ENCODE results near the gene SLC25A29. TPM values are rescaled to one million over a fixed set of nuclear protein-coding genes. Genes with fewer than 3 reads are reported as not detected.
"Not testable (repeated sequence)": the region's sequence is repeated elsewhere in the genome, so short reads cannot be mapped to it uniquely, and the experiment has no call there.

The SLC25A29 gene
- total RNA-seq, 1 donor = 131 TPM

DNA sequence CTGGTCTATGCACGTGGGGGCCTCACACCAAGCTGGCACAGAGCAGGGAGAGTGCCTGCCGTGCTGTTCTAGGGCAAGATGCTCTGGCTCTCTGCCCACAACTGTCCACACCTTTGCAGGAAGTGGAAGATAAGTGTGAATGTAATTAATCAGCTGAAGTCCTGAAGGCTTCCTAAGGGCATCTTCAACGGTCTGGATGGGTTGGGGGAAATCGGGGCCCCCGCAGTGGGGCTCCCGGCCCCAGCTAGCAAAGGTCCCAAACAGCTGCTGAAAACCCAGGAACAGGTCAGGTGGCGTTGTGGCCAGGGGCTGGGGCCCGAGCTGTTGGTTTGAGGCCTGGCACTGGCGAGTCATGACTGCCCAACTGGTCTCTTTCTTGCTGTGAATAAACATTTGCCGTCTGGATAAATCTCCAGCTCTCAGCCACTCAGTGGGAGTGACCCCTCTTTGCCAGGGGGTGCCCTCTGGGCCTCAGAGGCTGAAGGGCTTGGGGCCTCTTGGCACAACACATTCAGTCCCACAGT lies 6.7 kb upstream of the SLC25A29 start:
- no peak for DNase-seq (ENCODE audit: low read depth in 2 of 3, low spot score in 2 of 3)

DNA sequence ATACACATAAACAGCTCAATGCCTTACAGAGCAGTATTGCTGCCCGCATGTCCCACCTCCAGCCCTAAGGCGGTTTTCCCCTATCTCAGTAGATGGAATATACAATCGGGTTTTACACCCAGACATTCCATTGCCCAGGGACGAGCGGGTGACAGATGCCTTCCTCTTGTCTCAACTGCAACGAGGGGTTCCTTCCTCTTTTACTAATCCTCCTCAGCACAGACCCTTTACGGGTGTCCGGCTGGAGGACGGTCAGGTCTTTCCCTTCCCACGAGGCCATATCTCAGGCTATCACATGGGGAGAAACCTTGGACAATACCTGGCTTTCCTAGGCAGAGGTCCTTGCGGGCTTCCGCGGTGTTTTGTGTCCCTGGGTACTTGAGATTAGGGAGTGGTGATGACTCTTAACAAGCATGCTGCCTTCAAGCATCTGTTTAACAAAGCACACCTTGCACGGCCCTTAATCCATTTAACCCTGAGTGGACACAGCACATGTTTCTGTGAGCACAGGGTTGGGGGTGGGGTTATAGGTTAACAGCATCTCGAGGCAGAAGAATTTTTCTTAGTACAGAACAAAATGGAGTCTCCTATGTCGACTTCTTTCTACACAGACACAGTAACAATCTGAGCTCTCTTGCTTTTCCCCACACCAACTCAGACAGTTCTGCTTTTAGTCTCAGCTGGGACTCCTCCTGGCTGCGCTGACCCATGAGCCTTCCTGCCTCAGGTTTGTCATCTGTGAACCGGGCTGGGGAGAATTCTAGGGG lies 6.0 kb upstream of the SLC25A29 start:
- DNase-seq (ENCODE audit: low read depth in 2 of 3, low spot score in 2 of 3) = peak in 2 of 3 donors; percentile 48 to 59

DNA sequence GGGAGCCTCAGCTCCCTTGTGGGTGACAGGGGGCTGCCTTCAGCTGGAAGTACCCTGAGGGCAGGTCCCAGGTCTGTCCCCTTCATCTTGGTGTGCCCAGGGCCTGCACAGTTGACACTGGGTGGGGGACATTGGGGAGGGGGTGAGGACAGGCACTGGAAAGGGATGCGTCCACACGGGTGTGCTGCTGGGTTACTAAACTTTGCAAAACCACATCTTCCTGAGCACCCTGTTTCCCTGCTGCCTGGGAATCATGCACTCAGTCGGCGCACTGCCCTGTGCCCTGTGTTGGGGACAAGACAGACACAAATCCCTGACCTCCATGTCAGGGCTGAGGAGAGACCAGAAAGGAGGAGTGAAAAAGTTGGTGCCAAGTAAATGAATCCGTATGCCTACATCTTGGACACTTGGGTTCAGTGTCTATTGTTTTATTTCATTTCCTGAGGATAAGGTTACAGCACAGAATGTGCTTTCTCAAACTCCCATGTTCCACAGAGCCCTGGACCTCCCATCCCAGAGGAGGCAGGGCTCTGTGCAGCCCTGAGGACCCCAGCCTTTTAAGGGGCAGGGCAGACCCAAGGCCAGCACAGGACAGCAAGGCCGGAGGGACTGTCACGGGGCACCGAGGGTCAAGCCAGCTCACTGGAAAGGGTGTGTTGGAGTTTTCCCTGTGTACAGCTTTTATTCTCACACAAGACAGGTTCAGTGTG lies 2.9 kb upstream of the SLC25A29 start:
- DNase-seq (ENCODE audit: low read depth in 2 of 3, low spot score in 2 of 3) = no peak

DNA sequence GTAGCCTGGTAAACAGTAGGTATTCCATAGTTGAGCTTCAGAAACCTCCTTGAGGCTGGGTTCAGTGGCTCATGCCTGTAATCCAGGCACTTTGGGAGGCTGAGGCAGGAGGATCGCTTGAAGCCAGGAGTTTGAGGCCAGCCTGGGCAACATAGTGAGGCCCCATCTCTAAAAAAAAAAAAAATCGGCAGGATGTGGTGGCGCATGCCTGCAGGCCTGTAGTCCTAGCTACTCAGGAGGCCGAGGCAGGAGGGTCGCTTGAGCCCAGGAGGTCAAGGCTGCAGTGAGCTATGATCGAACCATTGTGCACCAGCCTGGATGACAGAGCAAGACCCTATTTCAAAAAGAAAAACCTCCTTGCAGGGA lies 2.2 kb upstream of the SLC25A29 start:
- DNase-seq (ENCODE audit: low read depth in 2 of 3, low spot score in 2 of 3) = not testable (repeated sequence)

DNA sequence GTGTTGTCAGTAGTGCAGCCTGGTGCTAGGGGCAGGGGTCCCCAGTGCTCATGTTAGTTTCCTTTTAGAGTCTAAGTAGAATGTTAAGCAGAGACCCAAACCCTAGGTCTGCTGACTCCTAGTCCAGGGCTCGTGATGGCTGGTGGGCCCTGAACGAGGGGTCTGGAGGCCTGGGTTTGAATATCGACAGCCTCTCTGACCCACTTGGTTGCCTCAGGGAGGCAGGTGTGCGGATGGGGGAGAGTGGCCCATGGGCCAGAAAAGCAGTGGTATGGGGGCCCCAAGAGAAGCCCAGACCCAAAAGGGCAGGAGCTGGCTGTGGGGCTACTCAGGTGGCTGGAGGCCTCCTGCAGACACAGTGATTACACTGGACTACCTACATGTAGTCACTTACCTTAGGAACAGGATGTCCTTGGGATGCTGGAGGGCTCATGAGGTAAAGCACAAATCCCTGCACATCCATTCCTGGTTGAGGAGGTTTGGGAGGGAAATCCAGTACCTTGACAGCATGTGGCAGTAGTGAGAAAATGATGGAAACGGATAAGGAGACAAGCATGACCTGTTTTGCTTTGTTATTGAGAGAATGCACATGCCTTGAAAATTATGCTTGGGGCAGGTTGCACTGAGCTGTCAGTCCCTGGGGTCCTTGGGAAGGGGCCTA lies 1.7 kb upstream of the SLC25A29 start:
- DNase-seq (ENCODE audit: low read depth in 2 of 3, low spot score in 2 of 3) = no peak

DNA sequence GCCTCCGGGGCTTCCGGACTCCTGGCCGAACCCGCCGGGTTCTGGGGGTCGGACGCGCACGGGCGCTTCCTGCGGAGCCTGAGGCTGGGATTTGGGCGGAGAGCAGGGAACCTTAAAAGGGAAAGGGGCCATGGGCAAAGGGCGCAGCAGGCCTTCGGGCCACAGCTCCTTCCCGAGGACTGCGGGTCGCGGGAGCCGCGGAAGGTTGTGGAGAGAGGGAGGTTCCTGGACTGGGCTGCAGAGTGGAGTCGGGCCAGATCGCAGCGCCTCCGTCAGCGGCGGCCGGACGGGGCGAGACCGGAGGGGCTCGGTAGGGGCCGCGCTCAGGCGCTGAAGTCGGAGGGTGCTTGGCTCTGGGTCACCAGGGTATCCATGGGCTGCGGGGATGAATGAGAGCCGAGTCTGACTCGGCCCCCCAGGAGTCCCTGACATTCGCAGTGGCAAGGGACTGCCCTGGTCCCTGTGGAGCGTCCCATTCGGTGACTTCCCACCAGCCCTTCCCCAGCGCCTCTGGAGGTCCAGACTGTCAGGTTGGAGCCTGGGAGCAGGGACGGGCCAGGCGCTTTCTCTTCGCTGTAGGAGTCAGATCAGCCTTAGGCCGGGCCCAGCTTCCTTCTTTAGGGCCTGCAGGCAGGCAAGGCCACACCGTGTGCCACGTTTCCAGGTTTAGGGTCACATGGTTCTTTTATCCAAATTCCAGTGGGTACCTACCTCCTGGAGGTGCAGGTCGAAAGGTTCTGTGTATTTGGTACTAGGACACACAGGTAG lies 938 bp upstream of the SLC25A29 start:
- peak in 1 of 3 donors; percentile 30 for DNase-seq (ENCODE audit: low read depth in 2 of 3, low spot score in 2 of 3)

DNA sequence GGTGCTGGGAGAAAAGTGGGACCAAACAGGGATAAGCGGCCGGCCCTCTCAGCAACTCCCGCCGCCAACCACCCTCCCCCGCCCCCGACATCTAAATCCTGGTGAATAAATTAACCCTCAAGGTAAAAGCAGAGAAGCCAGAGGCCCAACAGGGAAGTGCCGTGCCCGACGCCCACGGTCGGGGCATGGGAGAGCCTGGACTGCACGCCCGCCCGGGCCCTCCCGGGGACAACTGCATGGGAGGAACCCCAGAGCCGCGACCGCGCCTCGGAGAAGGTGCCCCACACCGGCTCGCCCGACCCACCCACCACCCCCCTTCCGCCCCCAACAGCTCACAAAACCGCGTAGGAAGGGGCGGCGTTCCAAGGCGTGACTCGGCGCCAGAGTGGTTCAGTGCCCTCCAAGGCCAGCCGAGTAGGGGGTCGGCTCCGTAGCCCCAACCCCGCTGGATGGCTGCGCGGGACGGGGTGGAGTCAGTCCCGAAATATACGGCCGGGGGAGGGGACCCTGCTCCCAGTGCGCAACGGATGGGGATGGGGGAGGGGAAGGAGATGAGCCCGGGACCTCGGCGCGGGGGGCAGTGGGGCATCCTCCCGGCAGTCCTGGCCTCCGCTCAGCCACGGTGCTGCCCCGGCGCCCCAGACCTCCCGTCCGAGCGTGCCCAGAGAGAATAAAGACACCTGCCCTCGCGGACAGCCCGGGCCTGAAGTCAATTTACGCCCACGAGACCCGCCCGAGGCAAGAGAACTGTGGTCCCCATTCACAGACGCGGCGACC lies 732 bp downstream of the SLC25A29 start:
- DNase-seq (ENCODE audit: low read depth in 2 of 3, low spot score in 2 of 3) = peak in 2 of 3 donors; percentile 68 to 87

DNA sequence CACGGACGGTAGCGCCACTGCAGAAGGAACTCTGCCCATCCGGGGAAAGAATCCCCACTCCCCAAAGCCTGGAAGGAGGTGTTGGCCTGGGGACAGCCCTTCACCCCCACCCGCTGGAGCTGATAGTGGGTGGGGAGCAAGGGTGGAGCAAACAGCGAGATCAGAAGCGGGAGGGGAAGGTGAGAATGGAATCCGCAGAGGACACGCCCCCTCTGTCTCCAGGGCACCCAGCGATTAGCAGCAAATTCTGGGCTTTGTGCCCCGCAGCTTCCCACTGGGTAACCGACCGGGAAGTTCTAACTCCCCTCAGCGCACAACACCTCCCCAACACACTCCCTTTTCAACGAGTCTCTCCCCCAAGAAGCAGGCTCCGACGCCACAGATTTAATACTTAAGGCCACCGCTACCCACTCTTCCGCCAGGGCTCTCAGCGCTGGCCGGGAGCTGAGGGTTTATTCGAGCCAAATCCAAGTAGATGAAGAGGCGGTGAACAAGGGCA lies 1.4 kb downstream of the SLC25A29 start:
- DNase-seq (ENCODE audit: low read depth in 2 of 3, low spot score in 2 of 3) = peak in 2 of 3 donors; percentile 36 to 39

DNA sequence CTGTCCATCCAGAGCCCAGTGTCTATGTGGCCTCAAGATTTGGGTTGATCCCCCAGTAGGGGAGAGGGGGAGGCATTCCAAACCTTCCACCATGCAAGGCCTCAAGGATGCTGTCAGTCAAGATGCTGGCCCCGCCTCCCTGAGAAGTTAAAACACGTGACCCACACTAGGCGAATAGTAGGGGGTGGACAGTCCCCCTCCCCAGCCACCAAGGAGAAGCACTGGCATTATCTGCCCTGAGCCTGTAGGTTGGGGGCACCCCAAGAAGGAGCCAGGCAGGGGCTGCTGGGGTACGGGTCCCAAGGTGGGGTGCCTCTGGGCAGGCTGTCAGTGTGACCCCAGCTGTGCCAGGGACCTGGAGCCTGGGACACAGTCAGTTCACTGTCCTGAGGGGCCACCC lies 2.3 kb downstream of the SLC25A29 start:
- DNase-seq (ENCODE audit: low read depth in 2 of 3, low spot score in 2 of 3) = no peak

DNA sequence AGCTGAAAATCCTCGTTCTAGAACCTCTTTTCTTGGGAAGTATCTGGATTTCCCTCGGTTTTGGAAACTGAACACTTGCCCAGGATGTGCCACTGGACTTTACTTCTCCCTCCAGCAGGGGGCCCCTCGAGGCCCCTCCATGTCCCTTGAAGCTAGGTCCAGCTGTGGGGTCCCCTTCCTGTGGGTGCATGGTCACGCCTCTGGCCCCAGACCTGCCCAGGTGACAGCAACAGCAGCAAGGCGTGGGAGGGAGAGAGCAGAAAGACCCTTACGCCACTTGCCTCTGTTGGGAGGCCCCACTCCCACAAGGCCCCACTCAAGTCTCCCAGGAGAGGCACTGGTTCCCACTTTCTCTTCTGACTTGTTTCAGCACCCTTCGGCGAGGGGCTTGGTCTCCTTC lies 3.1 kb downstream of the SLC25A29 start:
- peak in 1 of 3 donors; percentile 32 for DNase-seq (ENCODE audit: low read depth in 2 of 3, low spot score in 2 of 3)

DNA sequence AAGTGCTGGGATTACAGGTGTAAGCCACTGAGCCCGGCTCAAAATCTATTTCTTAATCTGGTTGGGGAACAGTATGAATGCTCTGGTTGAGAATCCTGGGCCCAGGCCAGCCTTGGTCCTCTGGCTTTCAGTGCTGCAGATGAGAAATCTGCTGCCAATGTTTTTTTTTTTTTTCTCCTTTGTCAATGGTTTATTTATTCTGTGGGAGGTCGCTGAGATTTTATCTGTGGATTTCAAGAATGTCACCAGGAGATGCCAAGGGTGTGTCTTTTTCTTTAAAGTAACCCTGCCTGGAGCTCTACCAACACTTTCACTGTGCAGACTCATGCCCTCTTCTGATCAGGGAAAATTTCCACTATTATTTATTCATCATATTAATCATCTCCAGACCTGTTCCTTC lies 3.6 kb downstream of the SLC25A29 start:
- no peak for DNase-seq (ENCODE audit: low read depth in 2 of 3, low spot score in 2 of 3)

DNA sequence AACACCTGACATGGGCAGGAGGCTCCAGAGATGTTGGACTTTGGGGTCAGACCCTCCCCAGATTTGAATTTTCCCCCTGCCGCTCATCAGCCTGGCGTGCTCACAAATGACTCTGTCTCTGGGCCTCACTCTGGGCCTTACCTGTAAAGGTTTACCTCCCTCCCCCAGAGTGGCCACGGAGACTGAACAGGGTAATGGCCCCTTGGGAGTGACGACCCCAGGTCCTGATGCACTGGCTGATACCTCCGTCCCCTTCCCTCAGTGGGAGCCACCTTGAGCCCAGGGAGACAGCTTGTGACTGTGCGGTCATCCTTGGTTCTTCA lies 7.0 kb downstream of the SLC25A29 start:
- DNase-seq (ENCODE audit: low read depth in 2 of 3, low spot score in 2 of 3) = no peak

DNA sequence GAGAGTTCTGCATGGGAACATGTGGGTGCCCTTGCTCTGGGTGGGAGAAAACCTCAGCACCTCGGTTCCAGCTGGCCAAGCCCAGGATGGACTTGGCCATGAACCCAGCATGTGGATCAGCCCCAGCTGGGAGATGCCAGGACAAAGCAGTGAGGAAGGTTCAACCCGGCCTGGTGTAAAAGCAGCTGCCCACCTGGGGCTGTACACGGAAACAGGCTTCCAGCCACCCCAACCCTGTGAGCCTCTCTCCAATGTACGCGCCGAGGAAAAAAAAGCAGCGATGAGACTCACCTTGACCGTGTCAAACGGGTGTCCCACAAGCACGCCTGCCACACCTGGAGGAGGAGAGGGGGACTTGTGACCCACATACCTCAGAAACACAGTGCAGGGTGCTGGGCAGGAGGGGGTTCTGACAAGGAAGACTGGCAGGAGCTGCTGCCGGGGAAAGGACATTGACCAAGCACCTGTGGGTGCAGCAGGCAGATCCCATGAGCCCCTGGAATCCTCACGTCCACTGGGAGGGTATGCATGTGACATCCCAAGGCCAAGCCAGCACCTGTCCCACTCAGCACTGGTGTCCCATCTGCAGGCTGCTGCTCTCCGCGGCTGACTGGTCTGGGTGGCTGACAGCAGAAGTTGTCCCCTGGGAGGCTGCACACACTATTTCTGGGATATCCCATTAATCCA lies 7.5 kb downstream of the SLC25A29 start:
- DNase-seq (ENCODE audit: low read depth in 2 of 3, low spot score in 2 of 3) = no peak

DNA sequence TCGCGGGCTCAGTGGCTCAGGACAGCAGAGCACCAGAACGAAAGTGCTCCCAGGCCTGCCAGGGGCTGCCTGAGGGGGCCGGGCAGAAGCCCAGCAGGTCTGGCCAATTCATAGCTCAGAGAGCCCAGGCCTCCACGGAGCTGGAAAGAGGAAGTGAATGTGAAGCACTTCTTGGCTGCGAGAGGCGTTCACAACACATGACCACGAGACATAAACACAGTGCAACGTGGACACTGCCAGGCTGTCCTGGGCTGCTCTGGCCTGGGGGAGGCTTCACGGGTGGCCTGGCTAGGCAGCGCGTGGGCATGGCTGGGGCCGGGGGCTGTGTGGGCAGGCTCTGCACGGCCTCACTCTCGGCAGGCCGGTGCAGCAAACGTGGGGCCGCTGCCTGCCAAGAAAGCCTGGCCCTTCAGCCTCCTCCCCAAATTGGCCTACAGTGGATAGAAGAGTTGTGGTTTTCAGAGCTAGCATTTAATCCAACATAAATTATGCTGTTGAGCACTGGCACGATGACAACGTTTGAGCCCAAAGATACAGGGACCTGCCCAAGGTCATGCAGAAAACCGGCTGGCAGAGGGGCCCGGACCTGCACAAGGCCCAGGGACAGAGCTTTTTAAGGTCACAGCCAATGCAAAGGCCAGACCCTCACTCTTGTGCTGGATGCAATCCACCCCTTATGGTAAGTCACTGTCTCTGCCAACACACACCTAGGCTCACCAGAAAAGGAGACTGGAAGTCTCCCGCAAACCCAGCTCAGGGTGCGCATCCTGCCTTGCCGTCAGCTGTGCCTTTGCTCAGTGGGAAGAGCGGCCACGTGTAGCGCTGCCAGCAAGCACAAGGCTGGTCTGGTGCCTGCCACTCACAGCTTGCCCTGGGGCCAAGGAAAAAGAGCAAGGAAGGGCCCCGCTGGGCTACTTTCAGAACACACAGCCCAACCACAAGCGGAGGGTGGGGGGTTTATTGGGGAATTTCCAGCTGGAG lies 8.6 kb downstream of the SLC25A29 start:
- DNase-seq (ENCODE audit: low read depth in 2 of 3, low spot score in 2 of 3) = peak in 2 of 3 donors; percentile 74 to 80

DNA sequence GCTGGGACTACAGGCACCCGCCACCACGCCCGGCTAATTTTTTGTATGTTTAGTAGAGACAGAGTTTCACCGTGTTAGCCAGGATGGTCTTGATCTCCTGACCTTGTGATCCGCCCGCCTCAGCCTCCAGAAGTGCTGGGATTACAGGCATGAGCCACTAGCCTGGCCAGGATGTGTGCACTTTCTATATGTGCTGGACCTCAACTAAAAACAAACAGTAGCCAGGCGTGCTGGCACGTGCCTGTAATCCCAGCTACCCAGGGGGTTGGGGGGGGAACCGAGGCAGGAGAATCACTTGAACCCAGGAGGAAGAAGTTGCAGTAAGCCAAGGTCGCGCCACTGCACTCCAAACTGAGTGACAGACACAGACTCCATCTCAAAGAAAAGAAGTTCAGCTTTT lies 9.5 kb downstream of the SLC25A29 start:
- DNase-seq (ENCODE audit: low read depth in 2 of 3, low spot score in 2 of 3) = not testable (repeated sequence)

DNA sequence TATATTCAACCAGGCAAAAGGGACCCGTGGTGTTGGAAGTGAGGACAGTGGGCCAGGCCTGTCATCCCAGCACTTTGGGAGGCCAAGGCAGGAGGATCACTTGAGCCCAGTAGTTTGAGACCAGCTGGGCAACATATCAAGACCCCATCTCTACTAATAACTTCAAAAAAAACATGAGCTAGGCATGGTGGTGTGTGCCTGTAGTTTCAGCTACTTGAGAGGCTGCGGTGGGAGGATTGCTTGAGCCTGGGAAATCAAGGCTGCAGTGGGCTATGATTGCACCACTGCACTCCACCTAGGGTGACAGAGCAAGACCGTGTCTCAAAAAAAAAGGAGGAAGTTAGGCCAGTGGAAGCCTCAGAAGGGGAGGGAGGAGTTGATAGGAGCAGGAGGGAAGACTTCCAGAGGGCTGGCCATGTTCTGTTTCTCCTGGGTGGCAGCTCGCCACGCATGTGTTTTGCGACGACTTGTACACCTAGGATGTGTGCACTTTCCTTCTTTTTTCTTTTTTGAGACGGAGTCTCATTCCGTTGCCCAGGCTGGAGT lies 10.1 kb downstream of the SLC25A29 start:
- peak in 1 of 3 donors; percentile 49 for DNase-seq (ENCODE audit: low read depth in 2 of 3, low spot score in 2 of 3)

DNA sequence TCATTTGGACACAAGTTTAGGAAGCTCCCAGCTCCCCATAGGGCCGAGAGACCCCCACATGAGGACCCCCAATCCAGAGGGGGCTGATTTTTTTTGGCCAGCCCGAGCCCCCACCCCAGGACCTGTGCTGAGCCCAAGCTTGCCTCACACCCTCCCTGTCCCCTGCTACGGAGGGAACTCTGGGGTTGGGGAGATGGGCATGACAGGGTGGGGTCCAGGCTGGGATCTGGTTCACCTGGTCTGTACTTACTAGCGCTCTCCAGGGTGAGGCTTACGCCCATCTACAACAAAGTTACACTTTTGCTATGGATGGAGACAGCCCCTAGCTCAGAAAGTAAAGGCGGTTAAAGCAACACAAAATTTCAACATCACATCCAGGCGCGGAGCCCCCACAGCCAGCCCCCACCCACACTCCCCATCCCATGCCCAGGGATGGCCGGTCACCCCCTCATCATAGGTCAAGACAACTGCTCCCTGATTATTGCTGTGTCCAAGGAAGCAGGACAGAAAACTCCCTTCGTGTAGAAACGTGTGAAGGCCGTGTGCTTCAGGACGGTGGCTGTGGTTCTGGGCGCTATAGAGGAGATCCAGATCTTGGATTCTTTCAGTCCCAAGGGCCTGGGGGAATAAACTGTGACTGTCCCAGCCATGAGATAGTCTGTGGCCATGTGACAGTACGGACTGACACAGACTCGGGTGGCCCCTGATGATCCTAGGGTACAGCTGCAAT lies 10.7 kb downstream of the SLC25A29 start:
- DNase-seq (ENCODE audit: low read depth in 2 of 3, low spot score in 2 of 3) = no peak
